H1 (cell line): Measurements from ENCODE around the gene ZNF700.

Experiments
- POLR2A ChIP-seq, 2 experiments: IDR thresholded peaks; 1 replicate in 1 of 2; 2 replicates in 1 of 2; pipeline ENCODE4 v1.6.1; 2011; ENCODE audit warnings: low read depth in 2 of 2, low read length in 2 of 2, mild to moderate bottlenecking in 2 of 2; ENCODE audit errors: control extremely low read depth in 1 of 2
- SIN3A ChIP-seq, 2 experiments: IDR thresholded peaks in 1 of 2; conservative IDR thresholded peaks in 1 of 2; 2 replicates each; pipeline ENCODE4 v1.6.1; 2011 to 2012; ENCODE audit warnings: low read length in 2 of 2, improper control_type of control experiment in 1 of 2, low read depth in 1 of 2, mild to moderate bottlenecking in 1 of 2
- TF ChIP-seq, protein P1 (sequence below), 3 experiments: IDR thresholded peaks; 1 replicate in 2 of 3; 2 replicates in 1 of 3; pipeline versions ENCODE4 v1.5.1 to v1.6.1; 2011; ENCODE audit warnings: low read length in 3 of 3, mild to moderate bottlenecking in 3 of 3, inconsistent platforms in 2 of 3, low read depth in 1 of 3, moderate library complexity in 1 of 3; ENCODE audit not compliant: insufficient read depth in 1 of 3; ENCODE audit errors: control extremely low read depth in 1 of 3

DNA sequence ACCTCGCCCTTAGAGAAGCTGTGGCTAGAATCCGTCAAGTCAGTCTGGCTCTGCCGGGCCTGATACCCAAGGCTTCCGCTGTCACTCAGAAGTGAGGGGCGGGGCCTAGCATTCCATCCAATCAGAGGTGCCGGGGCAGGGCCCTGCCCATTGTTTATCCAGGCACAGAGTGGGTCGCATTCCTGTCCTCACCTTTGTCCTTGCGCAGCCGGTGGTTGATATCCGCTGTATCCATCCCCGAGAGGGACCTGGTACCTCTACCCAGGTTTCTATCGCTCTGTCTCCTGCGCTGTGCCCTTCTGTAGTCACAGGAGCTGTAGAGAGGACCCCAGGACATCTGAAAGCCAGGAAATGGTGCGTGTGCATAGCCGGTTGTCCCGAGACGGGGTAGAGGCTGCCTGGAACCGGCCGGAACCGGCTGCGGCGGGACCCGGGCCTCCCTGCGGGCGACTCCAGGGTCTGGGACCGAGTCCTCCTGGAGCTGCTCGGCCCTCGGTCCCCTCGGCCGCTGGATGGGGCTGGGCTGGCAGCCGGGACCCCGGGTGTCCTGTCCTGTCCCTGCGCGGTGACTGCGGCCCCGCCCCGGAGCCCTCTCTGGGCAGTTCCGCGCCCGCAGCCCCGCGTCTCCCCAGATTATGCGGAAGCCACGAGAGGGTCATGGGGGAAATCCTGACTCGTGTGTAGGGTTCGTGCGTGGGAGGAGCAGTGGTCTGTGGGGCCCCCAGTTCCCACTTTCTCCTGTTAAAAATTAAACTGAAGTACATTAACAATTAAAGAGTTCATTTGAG lies 40.1 kb downstream of the ZNF700 start, which contains the start of gene ZNF763:
- TF ChIP-seq POLR2A (IDR thresholded peaks at IDR 0.05; ENCODE audit: control extremely low read depth in 1 of 2, low read depth in 2 of 2, low read length in 2 of 2) (peak; percentile 71 to 91), SIN3A (conservative IDR thresholded peaks at IDR 0.05 in 1 of 2, IDR thresholded peaks at IDR 0.05 in 1 of 2; ENCODE audit: low read depth in 1 of 2, low read length in 2 of 2) (no peak; a peak in 1 of 4 replicates)
- TF ChIP-seq, protein P1, sequence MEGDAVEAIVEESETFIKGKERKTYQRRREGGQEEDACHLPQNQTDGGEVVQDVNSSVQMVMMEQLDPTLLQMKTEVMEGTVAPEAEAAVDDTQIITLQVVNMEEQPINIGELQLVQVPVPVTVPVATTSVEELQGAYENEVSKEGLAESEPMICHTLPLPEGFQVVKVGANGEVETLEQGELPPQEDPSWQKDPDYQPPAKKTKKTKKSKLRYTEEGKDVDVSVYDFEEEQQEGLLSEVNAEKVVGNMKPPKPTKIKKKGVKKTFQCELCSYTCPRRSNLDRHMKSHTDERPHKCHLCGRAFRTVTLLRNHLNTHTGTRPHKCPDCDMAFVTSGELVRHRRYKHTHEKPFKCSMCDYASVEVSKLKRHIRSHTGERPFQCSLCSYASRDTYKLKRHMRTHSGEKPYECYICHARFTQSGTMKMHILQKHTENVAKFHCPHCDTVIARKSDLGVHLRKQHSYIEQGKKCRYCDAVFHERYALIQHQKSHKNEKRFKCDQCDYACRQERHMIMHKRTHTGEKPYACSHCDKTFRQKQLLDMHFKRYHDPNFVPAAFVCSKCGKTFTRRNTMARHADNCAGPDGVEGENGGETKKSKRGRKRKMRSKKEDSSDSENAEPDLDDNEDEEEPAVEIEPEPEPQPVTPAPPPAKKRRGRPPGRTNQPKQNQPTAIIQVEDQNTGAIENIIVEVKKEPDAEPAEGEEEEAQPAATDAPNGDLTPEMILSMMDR (IDR thresholded peaks at IDR 0.05; ENCODE audit: control extremely low read depth in 1 of 3, insufficient read depth in 1 of 3, low read depth in 1 of 3, low read length in 3 of 3) = no peak
